CD14-positive monocyte (primary cell): ENCODE results near the gene HSD17B13. TPM values are rescaled to one million over a fixed set of nuclear protein-coding genes. Genes with fewer than 3 reads are reported as not detected.
"Not testable (repeated sequence)": the region's sequence is repeated elsewhere in the genome, so short reads cannot be mapped to it uniquely, and the experiment has no call there.

Experiments used
- DNase-seq, 3 donors: peaks; one replicate each; pipeline ENCODE4 v3.0.0-alpha.2; 2011 to 2022
- H2AFZ ChIP-seq: 2 replicates; pipeline ENCODE4 v1.6.0; 2012; ENCODE audit warnings: mild to moderate bottlenecking, low read depth, low read length, inconsistent platforms; ENCODE audit not compliant: insufficient read depth, poor library complexity, severe bottlenecking
- H3K27ac ChIP-seq, 2 donors: 1 replicate in 1 of 2; 2 replicates in 1 of 2; pipeline ENCODE4 v1.5.1; 2012 to 2013; ENCODE audit warnings: low read length in 2 of 2, control low read depth in 1 of 2, inconsistent platforms in 1 of 2, low read depth in 1 of 2, mild to moderate bottlenecking in 1 of 2
- H3K27me3 ChIP-seq, 2 donors: one replicate each; pipeline versions ENCODE4 v1.6.0 to v1.6.1; 2011 to 2013; ENCODE audit warnings: low read length in 2 of 2; ENCODE audit not compliant: control insufficient read depth in 2 of 2, insufficient read depth in 2 of 2
- H3K36me3 ChIP-seq, 2 donors: replicated peaks in 1 of 2; 1 replicate in 1 of 2; 2 replicates in 1 of 2; pipeline versions ENCODE4 v1.5.1 to v1.6.1; 2012 to 2013; ENCODE audit warnings: low read length in 2 of 2, control low read depth in 1 of 2, inconsistent platforms in 1 of 2, mild to moderate bottlenecking in 1 of 2; ENCODE audit not compliant: insufficient read depth in 2 of 2, control insufficient read depth in 1 of 2
- H3K4me1 ChIP-seq, 2 donors: 1 replicate in 1 of 2; 2 replicates in 1 of 2; pipeline versions ENCODE4 v1.5.1 to v1.6.1; 2012 to 2013; ENCODE audit warnings: low read length in 2 of 2, control low read depth in 1 of 2, inconsistent platforms in 1 of 2, mild to moderate bottlenecking in 1 of 2, moderate library complexity in 1 of 2; ENCODE audit not compliant: insufficient read depth in 2 of 2, control insufficient read depth in 1 of 2
- H3K4me2 ChIP-seq: replicated peaks from 2 replicates; pipeline ENCODE3; 2012; ENCODE audit warnings: low read length, moderate library complexity, mild to moderate bottlenecking; ENCODE audit not compliant: poor library complexity, severe bottlenecking; ENCODE audit errors: extremely low read depth
- H3K4me3 ChIP-seq, 3 experiments: fragments of 200-600 bp in 1 of 3; sonication (generic) in 1 of 3; replicated peaks in 1 of 3; 1 replicate in 2 of 3; 2 replicates in 1 of 3; pipeline ENCODE4 v1.5.1; 2011 to 2013; ENCODE audit warnings: low read length in 3 of 3, mild to moderate bottlenecking in 3 of 3, control low read depth in 2 of 3, low read depth in 2 of 3, inconsistent platforms in 1 of 3, moderate library complexity in 1 of 3
- H3K79me2 ChIP-seq: 2 replicates; pipeline ENCODE4 v1.6.0; 2012; ENCODE audit warnings: mild to moderate bottlenecking, control low read depth, inconsistent platforms, low read length, moderate library complexity; ENCODE audit not compliant: insufficient read depth
- H3K9ac ChIP-seq: 2 replicates; pipeline ENCODE4 v1.6.0; 2017; ENCODE audit warnings: low read length, mild to moderate bottlenecking; ENCODE audit not compliant: insufficient read depth, poor library complexity, severe bottlenecking
- H3K9me3 ChIP-seq, 2 donors: replicated peaks in 1 of 2; 1 replicate in 1 of 2; 2 replicates in 1 of 2; pipeline versions ENCODE4 v1.5.1 to v1.6.1; 2012 to 2013; ENCODE audit warnings: low read length in 2 of 2, control low read depth in 1 of 2; ENCODE audit not compliant: control insufficient read depth in 1 of 2, insufficient read depth in 1 of 2
- H4K20me1 ChIP-seq: 2 replicates; pipeline ENCODE4 v1.6.0; 2012; ENCODE audit warnings: mild to moderate bottlenecking, low read length, control low read depth, moderate library complexity; ENCODE audit not compliant: insufficient read depth
- H3K27ac Mint-ChIP-seq, 7 donors: one replicate each; pipeline ENCODE4 v1.8.0; 2020; ENCODE audit warnings: mild to moderate bottlenecking in 7 of 7, mixed read lengths in 7 of 7, moderate library complexity in 6 of 7, inconsistent platforms in 2 of 7
- H3K27me3 Mint-ChIP-seq, 3 donors: one replicate each; pipeline ENCODE4 v1.8.0; 2021 to 2022; ENCODE audit warnings: low read depth in 3 of 3, mild to moderate bottlenecking in 3 of 3, mixed read lengths in 3 of 3, moderate library complexity in 3 of 3, inconsistent platforms in 1 of 3
- H3K36me3 Mint-ChIP-seq, 2 donors: one replicate each; pipeline ENCODE4 v1.8.0; 2020; ENCODE audit warnings: mixed read lengths in 2 of 2, inconsistent platforms in 1 of 2, mild to moderate bottlenecking in 1 of 2
- H3K4me1 Mint-ChIP-seq: one replicate; pipeline ENCODE4 v1.8.0; 2020; ENCODE audit warnings: mild to moderate bottlenecking, mixed read lengths
- H3K4me3 Mint-ChIP-seq, 2 donors: one replicate each; pipeline ENCODE4 v1.8.0; 2020; ENCODE audit warnings: mild to moderate bottlenecking in 2 of 2, mixed read lengths in 2 of 2, moderate library complexity in 1 of 2
- H3K9me3 Mint-ChIP-seq, 7 donors: one replicate each; pipeline ENCODE4 v1.8.0; 2020 to 2022; ENCODE audit warnings: mixed read lengths in 7 of 7, mild to moderate bottlenecking in 6 of 7, moderate library complexity in 6 of 7, inconsistent platforms in 2 of 7
- CTCF ChIP-seq: fragments of 200-600 bp; IDR thresholded peaks from one replicate; pipeline ENCODE4 v1.8.0; 2022; ENCODE audit warnings: antibody characterized with exemption, mild to moderate bottlenecking
- WGBS: methylation state at CpG from one replicate; pipeline ENCODE4 v1.1.5; 2013; ENCODE audit warnings: missing lambda C conversion rate; ENCODE audit not compliant: insufficient coverage; 5-methylcytosine and 5-hydroxymethylcytosine counted together
- intact Hi-C, 2 donors: fragments of 100-400 bp; cut with micrococcal nuclease; formaldehyde crosslinking; loops; one replicate each; pipeline versions ENCODE4 v1.15.0 to v1.15.1; 2023
- polyA plus RNA-seq, 3 donors: library from polyadenylated mRNA; depleted of rRNA in 1 of 3; unstranded in 2 of 3; stranded (reverse) in 1 of 3; fragments of 300-500 nt in 2 of 3; fragments of >200 nt in 1 of 3; fragmentation: Illumina TruSeq in 2 of 3; gene quantifications; 1 replicate in 2 of 3; 2 replicates in 1 of 3; pipeline ENCODE4 v1.2.3, GENCODE V29; 2012 to 2021

The HSD17B13 gene
- polyA plus RNA-seq, 3 donors: 0.08 to 0.73 TPM; not detected in 1

DNA sequence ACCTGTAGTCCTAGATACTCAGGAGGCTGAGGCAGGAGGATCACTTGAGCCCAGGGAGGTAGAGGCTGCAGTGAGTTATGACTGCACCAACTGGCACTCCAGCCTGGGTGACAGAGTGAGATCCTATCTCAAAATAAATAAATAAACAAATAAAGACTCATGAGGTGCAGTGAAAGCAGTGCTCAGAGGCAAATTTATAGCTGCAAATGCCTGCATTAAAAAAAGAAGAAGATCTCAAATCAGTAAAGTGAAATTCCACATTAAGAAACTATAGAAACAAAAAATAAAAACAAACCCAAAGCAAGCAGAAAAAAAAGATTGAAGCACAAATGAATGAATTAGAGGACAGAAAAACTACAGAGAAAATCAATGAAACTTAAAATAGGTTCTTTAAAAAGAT is 22.5 kb upstream of the HSD17B13 start:
- Mint-ChIP-seq H3K9me3 (peaks cover 0 to 16% (median 6%) of the 10 kb centered on the region in 7 donors), H3K4me1 (no peaks in the 10 kb centered on the region), H3K36me3 (peaks cover 46 to 64% of the 10 kb centered on the region in 2 donors), H3K4me3 (no peak overlapping the region), H3K27me3 (no peaks in the 10 kb centered on the region), H3K27ac (peak overlapping the region in 1 of 7 donors; percentile 0)
- peaks cover 5 to 6% of the 10 kb centered on the region in 2 donors for H3K9me3 ChIP-seq
- H2AFZ ChIP-seq: no peak overlapping the region
- H3K4me3 ChIP-seq: no peak overlapping the region
- no peak overlapping the region for H3K9ac ChIP-seq
- H3K4me2 ChIP-seq: no peak overlapping the region
- H4K20me1 ChIP-seq: peaks cover 61% of the 10 kb centered on the region
- peaks cover 52 to 63% of the 10 kb centered on the region in 2 donors for H3K36me3 ChIP-seq
- peaks cover 44% of the 10 kb centered on the region for H3K79me2 ChIP-seq
- no peak for DNase-seq
- no peaks in the 10 kb centered on the region for H3K4me1 ChIP-seq
- no peak for TF ChIP-seq CTCF
- no peaks in the 10 kb centered on the region for H3K27me3 ChIP-seq
- no peak overlapping the region for H3K27ac ChIP-seq
- intact Hi-C loops: no loop called here

DNA sequence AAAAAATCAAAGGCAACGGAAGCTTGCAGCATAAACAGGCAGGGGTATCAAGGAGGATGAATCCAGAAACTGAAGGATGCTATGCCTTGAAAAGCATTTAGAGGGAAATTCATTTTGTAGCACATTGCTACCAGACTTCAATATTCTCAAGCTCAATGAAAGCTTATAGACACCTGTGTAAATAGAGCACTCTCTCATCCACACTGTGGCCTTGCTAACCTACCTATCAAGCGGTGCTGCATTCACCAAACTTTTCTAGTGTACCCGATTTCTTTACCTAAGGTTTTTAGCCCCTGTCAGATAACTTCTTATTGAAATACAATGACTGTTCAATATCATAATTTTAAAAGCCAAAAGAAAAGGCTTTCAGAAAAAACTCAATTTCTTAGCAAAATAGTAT is 20.2 kb upstream of the HSD17B13 start:
- peaks cover 44% of the 10 kb centered on the region for H3K79me2 ChIP-seq
- no peak overlapping the region for H3K27ac ChIP-seq
- WGBS: 100% methylated on average over 2 of the region's 3 CpGs
- peaks cover 66 to 86% of the 10 kb centered on the region in 2 donors for H3K36me3 Mint-ChIP-seq
- peaks cover 76% of the 10 kb centered on the region for H4K20me1 ChIP-seq
- H2AFZ ChIP-seq: no peak overlapping the region
- no peaks in the 10 kb centered on the region for H3K4me1 Mint-ChIP-seq
- H3K4me3 ChIP-seq: no peak overlapping the region
- no peak overlapping the region for H3K9ac ChIP-seq
- H3K9me3 ChIP-seq: peaks cover 5 to 6% of the 10 kb centered on the region in 2 donors
- intact Hi-C loops: no loop called here
- H3K9me3 Mint-ChIP-seq: peaks cover 0 to 21% (median 9%) of the 10 kb centered on the region in 7 donors
- H3K4me1 ChIP-seq: no peaks in the 10 kb centered on the region
- no peak for DNase-seq
- no peak overlapping the region for H3K4me2 ChIP-seq
- H3K4me3 Mint-ChIP-seq: no peak overlapping the region
- no peaks in the 10 kb centered on the region for H3K27me3 Mint-ChIP-seq
- no peak overlapping the region for H3K27ac Mint-ChIP-seq
- TF ChIP-seq CTCF: no peak
- peaks cover 75 to 85% of the 10 kb centered on the region in 2 donors for H3K36me3 ChIP-seq
- no peaks in the 10 kb centered on the region for H3K27me3 ChIP-seq

GRCh38 chr4:87341954-87342635 is 19.4 kb upstream of the HSD17B13 start:
- H3K27ac ChIP-seq, H2AFZ ChIP-seq, DNase-seq, H3K4me3 Mint-ChIP-seq, intact Hi-C loops, H3K4me2 ChIP-seq, H3K27me3 ChIP-seq, H3K9ac ChIP-seq, H3K4me1 ChIP-seq, H3K4me1 Mint-ChIP-seq, H3K27me3 Mint-ChIP-seq, H3K4me3 ChIP-seq: not testable (repeated sequence)
- peak overlapping the region in 2 of 7 donors; percentile 41 to 63 for H3K27ac Mint-ChIP-seq
- Histone ChIP-seq H4K20me1 (peaks cover 80% of the 10 kb centered on the region), H3K79me2 (peaks cover 44% of the 10 kb centered on the region), H3K9me3 (peaks cover 5 to 11% of the 10 kb centered on the region in 2 donors), H3K36me3 (peaks cover 83 to 93% of the 10 kb centered on the region in 2 donors)
- H3K36me3 Mint-ChIP-seq: peaks cover 73 to 94% of the 10 kb centered on the region in 2 donors
- WGBS: 100% methylated on average over 3 of the region's 8 CpGs
- H3K9me3 Mint-ChIP-seq: peaks cover 2 to 24% (median 9%) of the 10 kb centered on the region in 7 donors
